Measurements from ENCODE around the gene IFNW1.

Gene IFNW1

DNA sequence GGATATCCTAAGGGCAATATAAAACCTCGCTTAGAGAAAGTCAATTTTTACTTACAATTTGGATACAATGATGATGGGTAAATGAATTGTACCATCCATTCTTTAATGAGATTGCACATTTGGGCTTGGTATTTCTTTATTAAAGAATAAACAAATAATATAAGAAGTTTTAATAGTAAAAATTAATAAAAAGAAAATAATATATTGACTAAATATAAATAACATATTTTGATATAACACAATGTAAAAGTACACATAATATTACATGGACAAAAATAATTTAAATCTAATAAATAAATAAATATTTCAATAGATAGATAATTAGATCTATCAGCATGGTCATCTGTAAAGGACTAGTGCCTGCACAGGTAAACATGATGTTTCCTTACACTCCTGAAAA lies 23.9 kb upstream of the IFNW1 start:
- DNase-seq (ENCODE audit: low read depth): no peak
- no peak overlapping the region for H3K4me3 ChIP-seq (ENCODE audit: low read depth, low read length)
- TF ChIP-seq, protein P1, sequence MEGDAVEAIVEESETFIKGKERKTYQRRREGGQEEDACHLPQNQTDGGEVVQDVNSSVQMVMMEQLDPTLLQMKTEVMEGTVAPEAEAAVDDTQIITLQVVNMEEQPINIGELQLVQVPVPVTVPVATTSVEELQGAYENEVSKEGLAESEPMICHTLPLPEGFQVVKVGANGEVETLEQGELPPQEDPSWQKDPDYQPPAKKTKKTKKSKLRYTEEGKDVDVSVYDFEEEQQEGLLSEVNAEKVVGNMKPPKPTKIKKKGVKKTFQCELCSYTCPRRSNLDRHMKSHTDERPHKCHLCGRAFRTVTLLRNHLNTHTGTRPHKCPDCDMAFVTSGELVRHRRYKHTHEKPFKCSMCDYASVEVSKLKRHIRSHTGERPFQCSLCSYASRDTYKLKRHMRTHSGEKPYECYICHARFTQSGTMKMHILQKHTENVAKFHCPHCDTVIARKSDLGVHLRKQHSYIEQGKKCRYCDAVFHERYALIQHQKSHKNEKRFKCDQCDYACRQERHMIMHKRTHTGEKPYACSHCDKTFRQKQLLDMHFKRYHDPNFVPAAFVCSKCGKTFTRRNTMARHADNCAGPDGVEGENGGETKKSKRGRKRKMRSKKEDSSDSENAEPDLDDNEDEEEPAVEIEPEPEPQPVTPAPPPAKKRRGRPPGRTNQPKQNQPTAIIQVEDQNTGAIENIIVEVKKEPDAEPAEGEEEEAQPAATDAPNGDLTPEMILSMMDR (IDR thresholded peaks at IDR 0.05; ENCODE audit: insufficient read depth, low read depth, low read length, missing control alignments): no peak

DNA sequence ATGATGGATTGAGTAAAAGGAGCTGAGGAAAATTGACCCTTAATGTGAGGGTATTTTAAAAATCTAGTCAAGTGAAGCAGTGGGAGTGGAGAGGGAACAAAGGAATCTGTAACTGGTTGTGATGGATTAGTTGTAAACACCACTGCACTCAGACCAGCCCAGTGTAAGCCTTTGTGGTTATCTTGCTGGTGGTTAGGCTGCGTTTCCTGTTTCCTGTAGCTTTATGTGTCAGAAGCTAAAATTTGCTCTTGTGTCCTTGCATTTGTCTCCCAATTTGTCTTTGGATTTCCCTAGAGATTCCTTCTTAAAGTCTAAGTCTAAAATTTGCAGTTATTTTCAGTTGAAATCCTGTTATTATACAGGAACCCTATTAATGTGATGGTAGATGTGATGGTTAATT lies 18.5 kb upstream of the IFNW1 start:
- DNase-seq (ENCODE audit: low read depth): peak; percentile 75
- TF ChIP-seq, protein P1 (IDR thresholded peaks at IDR 0.05; ENCODE audit: insufficient read depth, low read depth, low read length, missing control alignments): no peak
- H3K4me3 ChIP-seq (ENCODE audit: low read depth, low read length): no peak overlapping the region

DNA sequence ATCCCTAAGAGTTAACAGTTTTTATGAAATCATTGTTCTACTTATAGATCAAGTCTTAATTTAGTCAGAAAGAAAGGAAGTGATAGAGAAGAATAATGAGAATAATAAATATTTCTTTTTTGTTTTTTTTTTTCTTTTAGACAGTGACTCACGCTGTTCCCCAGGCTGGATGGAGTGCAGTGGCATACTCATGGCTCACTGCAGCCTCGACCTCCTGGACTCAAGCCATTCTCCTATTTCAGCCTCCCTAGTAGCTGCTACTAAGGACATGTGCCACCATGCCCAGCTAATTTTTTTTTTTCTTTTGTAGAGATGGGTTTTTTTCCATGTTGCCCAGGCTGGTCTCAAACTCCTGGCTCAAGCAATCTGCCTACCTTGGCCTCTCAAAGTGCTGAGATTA lies 13.9 kb upstream of the IFNW1 start:
- no peak overlapping the region for H3K4me3 ChIP-seq (ENCODE audit: low read depth, low read length)
- DNase-seq (ENCODE audit: low read depth): no peak
- TF ChIP-seq, protein P1 (IDR thresholded peaks at IDR 0.05; ENCODE audit: insufficient read depth, low read depth, low read length, missing control alignments): no peak

DNA sequence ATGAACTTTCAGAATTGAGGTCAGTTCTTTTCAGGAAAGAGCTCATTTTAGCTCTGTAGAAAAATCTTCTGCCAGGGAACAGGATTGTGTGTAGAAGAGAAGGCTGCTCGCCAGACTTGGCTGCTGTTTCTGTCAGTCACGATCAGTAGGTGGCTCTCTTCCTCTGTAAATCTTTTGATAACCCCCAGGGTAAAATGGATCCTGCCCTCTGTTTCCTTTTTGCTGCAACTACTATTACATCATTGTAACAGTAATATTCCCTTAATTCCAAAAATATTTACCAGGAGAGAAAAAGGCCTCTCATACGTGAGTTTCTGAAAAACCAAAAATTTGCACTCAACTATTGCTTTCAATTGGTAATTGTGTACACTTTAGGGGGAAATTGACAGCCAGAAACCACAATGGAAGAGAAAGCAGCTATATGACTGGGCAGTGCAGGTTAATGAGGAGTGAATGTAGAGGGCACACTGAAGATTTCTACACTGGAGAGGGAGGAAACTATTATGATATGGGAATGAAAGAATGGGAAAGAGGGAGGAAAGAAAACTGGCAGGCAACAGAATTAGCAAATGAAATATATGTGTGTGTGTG lies 12.5 kb upstream of the IFNW1 start:
- H3K4me3 ChIP-seq (ENCODE audit: low read depth, low read length): no peak overlapping the region
- TF ChIP-seq, protein P1 (IDR thresholded peaks at IDR 0.05; ENCODE audit: insufficient read depth, low read depth, low read length, missing control alignments): peak; percentile 36
- peak; percentile 46 for DNase-seq (ENCODE audit: low read depth)

DNA sequence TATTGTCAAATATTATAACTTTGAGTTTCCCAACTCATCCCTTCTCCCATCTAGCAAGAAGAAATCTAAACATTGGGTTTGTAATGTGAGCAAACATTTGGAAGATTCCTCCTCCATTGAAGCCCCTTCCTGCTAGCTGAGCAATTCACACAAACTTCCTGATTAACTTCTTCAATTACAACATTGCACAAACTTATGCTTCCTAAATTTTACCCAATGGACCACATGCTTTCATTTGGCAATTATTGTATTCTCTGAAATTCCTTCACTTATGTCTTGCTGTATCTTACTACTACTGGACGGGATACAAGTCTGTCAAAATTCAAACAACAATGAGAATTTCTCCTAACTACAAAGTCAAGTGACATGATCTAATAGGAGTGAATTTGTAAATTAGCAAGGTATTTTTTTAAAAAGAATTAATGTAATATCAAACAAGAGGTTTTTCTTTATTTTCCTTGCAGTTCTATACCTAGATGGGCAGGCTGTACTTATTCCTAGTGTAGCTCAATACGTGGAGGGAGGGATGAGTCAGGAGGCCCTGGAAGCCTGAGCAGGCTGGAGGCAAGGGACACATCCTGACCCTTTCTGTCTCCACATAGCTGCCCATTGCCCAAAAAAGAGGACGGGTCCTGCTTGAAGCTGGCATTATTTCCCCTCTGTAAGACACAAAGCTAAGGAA lies 11.8 kb upstream of the IFNW1 start:
- no peak for DNase-seq (ENCODE audit: low read depth)
- H3K4me3 ChIP-seq (ENCODE audit: low read depth, low read length): no peak overlapping the region
- TF ChIP-seq, protein P1 (IDR thresholded peaks at IDR 0.05; ENCODE audit: insufficient read depth, low read depth, low read length, missing control alignments): no peak

DNA sequence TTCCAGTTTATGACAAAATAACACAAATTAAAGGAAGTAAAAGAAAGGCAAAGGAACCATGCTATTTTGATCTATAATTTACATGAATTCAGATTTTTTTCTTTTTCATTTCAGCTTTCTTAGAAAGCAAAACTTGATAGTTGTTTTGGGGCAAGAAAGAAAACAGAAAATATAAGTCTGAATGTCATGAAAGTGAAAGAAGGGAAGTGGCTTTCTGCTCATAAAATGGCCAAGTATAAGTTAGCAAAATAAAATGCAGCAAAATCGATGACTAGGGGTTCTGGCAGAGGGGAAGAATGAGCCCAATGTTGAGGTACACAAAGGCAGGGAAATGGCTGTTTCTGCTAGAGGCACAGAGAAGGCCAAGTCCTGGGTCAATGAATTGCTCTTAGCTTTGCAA lies 3.0 kb upstream of the IFNW1 start:
- peak; percentile 42 for DNase-seq (ENCODE audit: low read depth)
- TF ChIP-seq, protein P1 (IDR thresholded peaks at IDR 0.05; ENCODE audit: insufficient read depth, low read depth, low read length, missing control alignments): no peak
- no peak overlapping the region for H3K4me3 ChIP-seq (ENCODE audit: low read depth, low read length)

DNA sequence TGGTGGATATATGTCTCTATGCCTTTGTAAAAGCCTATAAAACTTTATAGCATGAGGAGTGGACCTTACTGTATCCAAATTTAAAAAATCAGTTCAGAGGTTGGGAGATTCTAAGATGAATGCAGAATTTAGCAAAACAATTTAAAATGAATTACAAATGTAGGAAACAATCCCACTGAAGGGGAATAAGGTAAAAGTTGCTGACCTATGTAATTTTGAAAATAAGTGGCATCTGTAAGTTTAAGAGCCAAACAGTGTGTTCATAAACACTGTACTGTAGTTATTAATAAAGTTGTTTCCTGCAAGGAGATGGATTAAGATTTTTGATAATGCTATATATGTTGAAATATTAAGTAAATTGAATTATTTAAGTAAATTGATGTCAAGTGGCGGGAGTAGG lies 4.6 kb downstream of the IFNW1 start:
- TF ChIP-seq, protein P1 (IDR thresholded peaks at IDR 0.05; ENCODE audit: insufficient read depth, low read depth, low read length, missing control alignments): no peak
- DNase-seq (ENCODE audit: low read depth): no peak
- no peak overlapping the region for H3K4me3 ChIP-seq (ENCODE audit: low read depth, low read length)
